ENCODE results near the gene RHOXF1.
"Not testable (repeated sequence)": the region's sequence is repeated elsewhere in the genome, so short reads cannot be mapped to it uniquely, and the experiment has no call there.

Gene RHOXF1
- 0 to 1.4 (median 0.35) reads per million in 3 donors for total RNA-seq

GRCh38 chrX:120115438-120115963, at the start of gene RHOXF1:
Gene RHOXF1 (minus strand): TSS chrX:120115913. CDS start chrX:120115862, 51 bp downstream.
- H3K27ac ChIP-seq (ENCODE audit: insufficient read depth, low read length, poor library complexity, severe bottlenecking): no peak within 1 kb of the TSS
- H3K4me1 ChIP-seq (ENCODE audit: control insufficient read depth, insufficient read depth, low read length, poor library complexity, severe bottlenecking): no peaks in the 10 kb centered on the region
- H3K36me3 ChIP-seq (ENCODE audit: control insufficient read depth, insufficient read depth, low read length): no peaks in the 10 kb centered on the region
- no peaks in the 10 kb centered on the region for H3K27me3 ChIP-seq (replicated peaks; ENCODE audit: control insufficient read depth, insufficient read depth, low read length, poor library complexity, severe bottlenecking)
- DNase-seq: no peak
- no peak within 1 kb of the TSS for H3K4me3 ChIP-seq (ENCODE audit: insufficient read depth, low read depth, low read length, poor library complexity, severe bottlenecking)
- H3K9me3 ChIP-seq (ENCODE audit: control insufficient read depth, low read length): no peaks in the 10 kb centered on the region

- not testable (repeated sequence) for H3K27me3 ChIP-seq (replicated peaks; ENCODE audit: control insufficient read depth, insufficient read depth, low read length, poor library complexity, severe bottlenecking); H3K36me3 ChIP-seq (ENCODE audit: control insufficient read depth, insufficient read depth, low read length); H3K9me3 ChIP-seq (ENCODE audit: control insufficient read depth, low read length); DNase-seq; H3K4me1 ChIP-seq (ENCODE audit: control insufficient read depth, insufficient read depth, low read length, poor library complexity, severe bottlenecking); H3K4me3 ChIP-seq (ENCODE audit: insufficient read depth, low read depth, low read length, poor library complexity, severe bottlenecking); H3K27ac ChIP-seq (ENCODE audit: insufficient read depth, low read length, poor library complexity, severe bottlenecking)
Measured at GRCh38 chrX:120159086-120159485, 43.4 kb upstream of the RHOXF1 start.

GRCh38 chrX:120158313-120158712, 42.6 kb upstream of the RHOXF1 start, which contains the start of gene RHOXF2:
Gene RHOXF2 (plus strand): TSS chrX:120158613. CDS start chrX:120158751, 138 bp downstream.
- H3K36me3 ChIP-seq (ENCODE audit: control insufficient read depth, insufficient read depth, low read length); DNase-seq; H3K9me3 ChIP-seq (ENCODE audit: control insufficient read depth, low read length); H3K27ac ChIP-seq (ENCODE audit: insufficient read depth, low read length, poor library complexity, severe bottlenecking); H3K27me3 ChIP-seq (replicated peaks; ENCODE audit: control insufficient read depth, insufficient read depth, low read length, poor library complexity, severe bottlenecking); H3K4me3 ChIP-seq (ENCODE audit: insufficient read depth, low read depth, low read length, poor library complexity, severe bottlenecking); H3K4me1 ChIP-seq (ENCODE audit: control insufficient read depth, insufficient read depth, low read length, poor library complexity, severe bottlenecking): not testable (repeated sequence)

GRCh38 chrX:120150109-120150744, 34.5 kb upstream of the RHOXF1 start:
- H3K9me3 ChIP-seq (ENCODE audit: control insufficient read depth, low read length); H3K36me3 ChIP-seq (ENCODE audit: control insufficient read depth, insufficient read depth, low read length); H3K4me1 ChIP-seq (ENCODE audit: control insufficient read depth, insufficient read depth, low read length, poor library complexity, severe bottlenecking); H3K27me3 ChIP-seq (replicated peaks; ENCODE audit: control insufficient read depth, insufficient read depth, low read length, poor library complexity, severe bottlenecking); DNase-seq; H3K27ac ChIP-seq (ENCODE audit: insufficient read depth, low read length, poor library complexity, severe bottlenecking); H3K4me3 ChIP-seq (ENCODE audit: insufficient read depth, low read depth, low read length, poor library complexity, severe bottlenecking): not testable (repeated sequence)

GRCh38 chrX:120147537-120147936, 31.8 kb upstream of the RHOXF1 start:
- Histone ChIP-seq H3K4me3 (ENCODE audit: insufficient read depth, low read depth, low read length, poor library complexity, severe bottlenecking) (no peak overlapping the region), H3K9me3 (ENCODE audit: control insufficient read depth, low read length) (no peaks in the 10 kb centered on the region), H3K4me1 (ENCODE audit: control insufficient read depth, insufficient read depth, low read length, poor library complexity, severe bottlenecking) (no peaks in the 10 kb centered on the region), H3K27ac (ENCODE audit: insufficient read depth, low read length, poor library complexity, severe bottlenecking) (no peak overlapping the region), H3K36me3 (ENCODE audit: control insufficient read depth, insufficient read depth, low read length) (no peaks in the 10 kb centered on the region), H3K27me3 (replicated peaks; ENCODE audit: control insufficient read depth, insufficient read depth, low read length, poor library complexity, severe bottlenecking) (no peaks in the 10 kb centered on the region)
- DNase-seq: no peak

GRCh38 chrX:120146323-120146722, 30.6 kb upstream of the RHOXF1 start:
- H3K27ac ChIP-seq (ENCODE audit: insufficient read depth, low read length, poor library complexity, severe bottlenecking); H3K9me3 ChIP-seq (ENCODE audit: control insufficient read depth, low read length); DNase-seq; H3K36me3 ChIP-seq (ENCODE audit: control insufficient read depth, insufficient read depth, low read length); H3K4me1 ChIP-seq (ENCODE audit: control insufficient read depth, insufficient read depth, low read length, poor library complexity, severe bottlenecking); H3K27me3 ChIP-seq (replicated peaks; ENCODE audit: control insufficient read depth, insufficient read depth, low read length, poor library complexity, severe bottlenecking); H3K4me3 ChIP-seq (ENCODE audit: insufficient read depth, low read depth, low read length, poor library complexity, severe bottlenecking): not testable (repeated sequence)

- Histone ChIP-seq H3K9me3 (ENCODE audit: control insufficient read depth, low read length) (no peaks in the 10 kb centered on the region), H3K27ac (ENCODE audit: insufficient read depth, low read length, poor library complexity, severe bottlenecking) (no peak overlapping the region), H3K36me3 (ENCODE audit: control insufficient read depth, insufficient read depth, low read length) (no peaks in the 10 kb centered on the region), H3K4me3 (ENCODE audit: insufficient read depth, low read depth, low read length, poor library complexity, severe bottlenecking) (no peak overlapping the region), H3K4me1 (ENCODE audit: control insufficient read depth, insufficient read depth, low read length, poor library complexity, severe bottlenecking) (no peaks in the 10 kb centered on the region), H3K27me3 (replicated peaks; ENCODE audit: control insufficient read depth, insufficient read depth, low read length, poor library complexity, severe bottlenecking) (no peaks in the 10 kb centered on the region)
- no peak for DNase-seq
Measured at GRCh38 chrX:120145295-120145925, 29.7 kb upstream of the RHOXF1 start.

- DNase-seq: no peak
- no peaks in the 10 kb centered on the region for H3K27me3 ChIP-seq (replicated peaks; ENCODE audit: control insufficient read depth, insufficient read depth, low read length, poor library complexity, severe bottlenecking)
- H3K27ac ChIP-seq (ENCODE audit: insufficient read depth, low read length, poor library complexity, severe bottlenecking): no peak overlapping the region
- H3K4me1 ChIP-seq (ENCODE audit: control insufficient read depth, insufficient read depth, low read length, poor library complexity, severe bottlenecking): no peaks in the 10 kb centered on the region
- H3K36me3 ChIP-seq (ENCODE audit: control insufficient read depth, insufficient read depth, low read length): no peaks in the 10 kb centered on the region
- no peaks in the 10 kb centered on the region for H3K9me3 ChIP-seq (ENCODE audit: control insufficient read depth, low read length)
- H3K4me3 ChIP-seq (ENCODE audit: insufficient read depth, low read depth, low read length, poor library complexity, severe bottlenecking): no peak overlapping the region
Measured at GRCh38 chrX:120144178-120144844, 28.6 kb upstream of the RHOXF1 start.

GRCh38 chrX:120140293-120140981, 24.7 kb upstream of the RHOXF1 start:
- Histone ChIP-seq H3K36me3 (ENCODE audit: control insufficient read depth, insufficient read depth, low read length) (no peaks in the 10 kb centered on the region), H3K4me1 (ENCODE audit: control insufficient read depth, insufficient read depth, low read length, poor library complexity, severe bottlenecking) (no peaks in the 10 kb centered on the region), H3K4me3 (ENCODE audit: insufficient read depth, low read depth, low read length, poor library complexity, severe bottlenecking) (no peak overlapping the region), H3K9me3 (ENCODE audit: control insufficient read depth, low read length) (no peaks in the 10 kb centered on the region), H3K27me3 (replicated peaks; ENCODE audit: control insufficient read depth, insufficient read depth, low read length, poor library complexity, severe bottlenecking) (no peaks in the 10 kb centered on the region), H3K27ac (ENCODE audit: insufficient read depth, low read length, poor library complexity, severe bottlenecking) (no peak overlapping the region)
- no peak for DNase-seq

Measured in effector memory CD4-positive, alpha-beta T cell (primary cell).